ENCODE measurements around the gene ZNF202.

GRCh38 chr11:123741159-123742030 is at the start of gene ZNF202:
- peak in 1 of 3 experiments; percentile 13 for TF ChIP-seq CTCF (IDR thresholded peaks at IDR 0.05)
- TF ChIP-seq POLR2A (IDR thresholded peaks at IDR 0.05): peak; percentile 24

All from testis (tissue), 2 donors.